Measurements from ENCODE around the gene LGALS7B. TPM values are rescaled to one million over a fixed set of nuclear protein-coding genes. Genes with fewer than 3 reads are reported as not detected.
"Not testable (repeated sequence)": the region's sequence is repeated elsewhere in the genome, so short reads cannot be mapped to it uniquely, and the experiment has no call there.

LGALS7B gene
- total RNA-seq, 1 donor from 2014 or later = not detected

DNA sequence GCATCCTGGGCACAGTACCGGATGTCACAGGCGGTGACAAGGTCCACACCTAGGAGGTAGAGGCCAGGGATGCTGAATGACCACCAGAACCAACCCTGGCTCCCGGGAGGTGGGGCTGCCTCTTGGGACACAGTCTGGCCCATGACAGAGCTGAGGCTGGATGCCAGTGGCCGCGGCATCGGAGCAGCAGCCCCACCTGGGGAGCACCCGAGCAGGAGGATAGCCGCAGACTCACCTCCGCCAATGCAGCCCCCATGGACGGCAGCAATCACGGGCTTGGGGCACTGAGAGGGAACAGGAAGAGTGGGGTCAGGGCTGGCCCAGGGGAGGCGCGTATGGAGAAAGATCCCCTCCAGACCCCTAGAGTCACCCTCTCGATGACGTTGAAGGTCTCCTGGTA lies 28.1 kb downstream of the LGALS7B start:
- Mint-ChIP-seq H3K27me3 (ENCODE audit: unreplicated experiment) (peaks cover 7% of the 10 kb centered on the region), H3K36me3 (ENCODE audit: unreplicated experiment) (no peaks in the 10 kb centered on the region), H3K27ac (ENCODE audit: unreplicated experiment) (no peak overlapping the region), H3K9me3 (ENCODE audit: unreplicated experiment) (peaks cover 3% of the 10 kb centered on the region), H3K4me3 (ENCODE audit: unreplicated experiment) (no peak overlapping the region), H3K4me1 (ENCODE audit: low read depth, unreplicated experiment) (peaks cover 2% of the 10 kb centered on the region)
- no peak for DNase-seq
- no peak for TF ChIP-seq CTCF (IDR thresholded peaks at IDR 0.05; ENCODE audit: partially characterized antibody, unreplicated experiment)

GRCh38 chr19:38819231-38819920 lies 30.4 kb downstream of the LGALS7B start:
- no peak for DNase-seq
- Mint-ChIP-seq H3K4me1 (ENCODE audit: low read depth, unreplicated experiment) (peaks cover 2% of the 10 kb centered on the region), H3K27ac (ENCODE audit: unreplicated experiment) (peak overlapping the region; percentile 81), H3K36me3 (ENCODE audit: unreplicated experiment) (peaks cover 7% of the 10 kb centered on the region), H3K27me3 (ENCODE audit: unreplicated experiment) (peaks cover 4% of the 10 kb centered on the region), H3K9me3 (ENCODE audit: unreplicated experiment) (peaks cover 3% of the 10 kb centered on the region), H3K4me3 (ENCODE audit: unreplicated experiment) (no peak overlapping the region)
- TF ChIP-seq CTCF (IDR thresholded peaks at IDR 0.05; ENCODE audit: partially characterized antibody, unreplicated experiment) = no peak

DNA sequence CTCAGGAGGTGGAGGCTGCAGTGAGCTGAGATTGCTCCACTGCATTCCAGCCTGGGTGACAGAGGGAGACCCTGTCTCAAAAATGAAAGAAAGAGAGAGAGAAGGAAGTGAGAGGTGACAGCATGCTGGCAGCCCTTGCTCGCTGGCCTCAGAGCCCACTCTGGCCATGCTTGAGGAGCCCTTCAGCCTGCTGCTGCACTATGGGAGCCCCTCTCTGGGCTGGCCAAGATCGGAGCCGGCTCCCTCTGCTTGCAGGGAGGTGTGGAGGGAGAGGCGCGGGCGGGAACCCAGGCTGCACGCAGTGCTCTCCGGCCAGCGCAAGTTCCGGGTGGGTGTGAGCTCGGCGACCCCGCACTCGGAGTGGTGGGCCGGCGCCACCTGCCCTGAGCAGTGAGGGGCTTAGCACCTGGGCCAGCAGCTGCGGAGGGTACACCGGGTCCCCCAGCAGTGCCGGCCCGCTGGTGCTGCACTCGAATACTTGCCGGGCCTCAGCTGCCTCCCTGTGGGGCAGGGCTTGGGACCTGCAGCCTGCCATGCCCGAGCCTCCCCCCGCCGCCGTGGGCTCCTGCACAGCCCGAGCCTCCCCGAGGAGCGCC lies 32.3 kb downstream of the LGALS7B start:
- H3K36me3 Mint-ChIP-seq (ENCODE audit: unreplicated experiment); H3K4me1 Mint-ChIP-seq (ENCODE audit: low read depth, unreplicated experiment); H3K27ac Mint-ChIP-seq (ENCODE audit: unreplicated experiment); H3K4me3 Mint-ChIP-seq (ENCODE audit: unreplicated experiment); H3K9me3 Mint-ChIP-seq (ENCODE audit: unreplicated experiment); DNase-seq; H3K27me3 Mint-ChIP-seq (ENCODE audit: unreplicated experiment): not testable (repeated sequence)

GRCh38 chr19:38825936-38826335 lies 36.9 kb downstream of the LGALS7B start:
- not testable (repeated sequence) for H3K27me3 Mint-ChIP-seq (ENCODE audit: unreplicated experiment); H3K36me3 Mint-ChIP-seq (ENCODE audit: unreplicated experiment); H3K9me3 Mint-ChIP-seq (ENCODE audit: unreplicated experiment); H3K27ac Mint-ChIP-seq (ENCODE audit: unreplicated experiment); DNase-seq; H3K4me1 Mint-ChIP-seq (ENCODE audit: low read depth, unreplicated experiment); H3K4me3 Mint-ChIP-seq (ENCODE audit: unreplicated experiment)

- Mint-ChIP-seq H3K36me3 (ENCODE audit: unreplicated experiment) (peaks cover 7% of the 10 kb centered on the region), H3K9me3 (ENCODE audit: unreplicated experiment) (peaks cover 2% of the 10 kb centered on the region), H3K4me1 (ENCODE audit: low read depth, unreplicated experiment) (peaks cover 7% of the 10 kb centered on the region), H3K27ac (ENCODE audit: unreplicated experiment) (no peak overlapping the region), H3K27me3 (ENCODE audit: unreplicated experiment) (no peaks in the 10 kb centered on the region), H3K4me3 (ENCODE audit: unreplicated experiment) (no peak overlapping the region)
- DNase-seq = no peak
- TF ChIP-seq CTCF (IDR thresholded peaks at IDR 0.05; ENCODE audit: partially characterized antibody, unreplicated experiment) = no peak
These were observed 38.0 kb downstream of the LGALS7B start for GRCh38 chr19:38826856-38827551.

DNA sequence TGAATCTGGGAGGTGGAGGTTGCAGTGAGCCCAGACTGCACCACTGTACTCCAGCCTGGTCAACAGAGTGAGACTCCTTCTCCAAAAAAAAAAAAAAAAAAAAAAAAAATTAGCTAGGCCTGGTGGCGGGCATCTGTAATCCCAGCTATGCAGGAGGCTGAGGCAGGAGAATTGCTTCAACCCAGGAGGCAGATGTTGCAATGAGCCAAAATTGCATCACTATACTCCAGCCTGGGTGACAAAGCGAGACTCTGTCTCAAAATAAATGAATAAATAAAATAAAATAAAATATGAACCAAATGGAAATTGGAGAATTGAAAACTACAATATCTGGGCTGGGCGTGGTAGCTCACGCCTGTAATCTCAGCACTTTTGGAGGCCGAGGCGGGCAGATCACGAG lies 40.2 kb downstream of the LGALS7B start:
- H3K36me3 Mint-ChIP-seq (ENCODE audit: unreplicated experiment); H3K27ac Mint-ChIP-seq (ENCODE audit: unreplicated experiment); H3K9me3 Mint-ChIP-seq (ENCODE audit: unreplicated experiment); H3K27me3 Mint-ChIP-seq (ENCODE audit: unreplicated experiment); DNase-seq; H3K4me3 Mint-ChIP-seq (ENCODE audit: unreplicated experiment): not testable (repeated sequence)
- peaks cover 11% of the 10 kb centered on the region for H3K4me1 Mint-ChIP-seq (ENCODE audit: low read depth, unreplicated experiment)

Data from glutamatergic neuron (in vitro differentiated cells).